Activated CD4-positive, alpha-beta memory T cell treated with anti-CD3 and anti-CD28 coated beads, Interleukin-2, amount 10 ng/mL, durations not matched to agents 7 days and 5 days (primary cell): ENCODE measurements around the gene PRPF39. TPM values are rescaled to one million over a fixed set of nuclear protein-coding genes. Genes with fewer than 3 reads are reported as not detected.
A peak's percentile ranks its signal among the peaks of the same experiment; 100 is the strongest.

Source experiments
- CTCF ChIA-PET: fragments of 350-600 bp; sonication (Branson Sonifier 250); formaldehyde crosslinking; loops from one replicate; lab custom pipeline; 2021; ENCODE audit warnings: antibody characterized with exemption, inconsistent platforms; lab: Charles Lee
- POLR2A ChIA-PET: fragments of 350-600 bp; sonication (Branson Sonifier 250); formaldehyde crosslinking; loops from one replicate; lab custom pipeline; 2021; ENCODE audit warnings: antibody characterized with exemption; lab: Charles Lee
- DNase-seq: peaks from one replicate; pipeline ENCODE4 v3.0.0-alpha.2; 2020
- H3K27ac Mint-ChIP-seq: one replicate; pipeline ENCODE4 v1.8.0; 2021; ENCODE audit warnings: mild to moderate bottlenecking, mixed read lengths
- H3K27me3 Mint-ChIP-seq: one replicate; pipeline ENCODE4 v1.8.0; 2021; ENCODE audit warnings: mixed read lengths
- H3K36me3 Mint-ChIP-seq: one replicate; pipeline ENCODE4 v1.8.0; 2021; ENCODE audit warnings: low read depth, mixed read lengths
- H3K4me1 Mint-ChIP-seq: one replicate; pipeline ENCODE4 v1.8.0; 2021; ENCODE audit warnings: mixed read lengths
- H3K4me3 Mint-ChIP-seq: one replicate; pipeline ENCODE4 v1.8.0; 2021; ENCODE audit warnings: mild to moderate bottlenecking, mixed read lengths
- H3K9me3 Mint-ChIP-seq: one replicate; pipeline ENCODE4 v1.8.0; 2021; ENCODE audit warnings: mixed read lengths
- total RNA-seq, 2 experiments: library from RNA; stranded (reverse); gene quantifications; one replicate each; pipeline ENCODE4 v1.2.3, GENCODE V29; 2021

PRPF39 gene
- total RNA-seq, 2 experiments from 2014 or later: 35.6 to 42.7 TPM

DNA sequence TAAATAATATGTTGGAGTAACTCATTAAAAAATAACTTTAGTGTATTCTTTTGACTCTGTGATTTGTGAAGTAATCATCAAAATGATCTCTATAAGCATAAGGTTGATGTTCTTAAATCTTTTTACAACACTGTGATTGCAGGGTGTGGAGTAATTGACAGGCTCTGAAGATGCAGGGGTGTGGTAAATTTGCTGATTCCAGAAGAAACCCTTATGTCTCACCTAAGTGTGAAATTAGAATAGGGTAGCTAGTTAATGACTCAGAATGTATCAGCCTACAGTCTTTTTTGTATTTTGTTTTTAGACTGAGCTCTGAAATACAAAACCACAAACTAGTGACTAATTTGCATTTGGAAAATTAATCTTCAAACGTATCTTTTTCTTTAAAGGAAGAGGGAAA, 5.9 kb downstream of the PRPF39 start:
- Mint-ChIP-seq H3K4me3 (no peak overlapping the region), H3K4me1 (peaks cover 69% of the 10 kb centered on the region), H3K36me3 (peaks cover 27% of the 10 kb centered on the region), H3K27ac (peak overlapping the region; percentile 56), H3K9me3 (no peaks in the 10 kb centered on the region), H3K27me3 (no peaks in the 10 kb centered on the region)
- ChIA-PET CTCF (interaction anchor here (1.5 kb wide), 1 partner anchor 129 kb away, joined by 3 read pairs; no protein-coding TSS in a partner anchor), POLR2A (interaction anchor here (1.6 to 2.2 kb wide), 2 partner anchors 27 to 127 kb away, joined by 4 to 11 read pairs; partner anchors contain the start of genes KLHL28 and TOGARAM1)
- no peak for DNase-seq

DNA sequence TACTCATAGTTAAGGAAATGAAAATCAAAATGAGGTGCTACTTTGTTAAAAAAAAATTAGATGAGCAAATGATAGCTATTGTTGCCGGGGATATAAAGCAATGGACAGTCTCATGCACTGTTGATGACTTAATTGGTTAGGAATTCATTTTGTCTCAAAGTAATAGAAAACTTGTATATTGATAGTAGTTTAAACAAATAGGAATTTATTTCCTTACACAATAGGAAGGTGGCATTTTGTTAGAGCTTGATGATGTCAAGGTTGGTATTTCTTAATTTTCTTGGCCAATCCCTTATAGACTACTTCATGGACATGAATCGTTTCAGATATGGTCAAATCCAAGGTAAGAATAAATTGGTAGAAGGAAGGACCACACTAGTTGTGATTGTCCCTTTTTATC, 7.8 kb downstream of the PRPF39 start:
- no peaks in the 10 kb centered on the region for H3K9me3 Mint-ChIP-seq
- H3K36me3 Mint-ChIP-seq: peaks cover 39% of the 10 kb centered on the region
- ChIA-PET CTCF (no interaction called here), POLR2A (interaction anchor here (1.0 kb wide), 1 partner anchor 162 kb away, joined by 4 read pairs; no protein-coding TSS in a partner anchor)
- no peaks in the 10 kb centered on the region for H3K27me3 Mint-ChIP-seq
- DNase-seq: no peak
- no peak overlapping the region for H3K27ac Mint-ChIP-seq
- no peak overlapping the region for H3K4me3 Mint-ChIP-seq
- peaks cover 54% of the 10 kb centered on the region for H3K4me1 Mint-ChIP-seq

DNA sequence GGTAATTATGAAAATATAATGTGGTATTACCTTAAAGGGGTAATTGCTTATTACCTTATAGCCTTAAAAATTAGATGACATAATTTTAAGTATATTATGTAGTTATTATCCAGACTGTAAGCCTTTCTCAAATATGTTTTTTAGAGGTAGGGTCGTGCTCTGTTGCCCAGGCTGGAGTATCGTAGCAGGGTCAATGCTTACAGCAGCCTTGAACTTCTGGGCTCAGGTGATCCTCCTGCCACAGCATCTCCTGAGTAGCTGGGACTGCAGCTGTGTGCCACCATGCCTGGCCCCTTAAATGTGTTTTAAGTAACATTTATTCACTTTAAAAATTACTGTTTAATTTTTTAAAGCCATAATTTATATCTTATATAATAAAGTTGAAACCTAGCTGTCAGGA, 10.4 kb downstream of the PRPF39 start:
- Mint-ChIP-seq H3K27me3 (no peaks in the 10 kb centered on the region), H3K36me3 (peaks cover 56% of the 10 kb centered on the region)

DNA sequence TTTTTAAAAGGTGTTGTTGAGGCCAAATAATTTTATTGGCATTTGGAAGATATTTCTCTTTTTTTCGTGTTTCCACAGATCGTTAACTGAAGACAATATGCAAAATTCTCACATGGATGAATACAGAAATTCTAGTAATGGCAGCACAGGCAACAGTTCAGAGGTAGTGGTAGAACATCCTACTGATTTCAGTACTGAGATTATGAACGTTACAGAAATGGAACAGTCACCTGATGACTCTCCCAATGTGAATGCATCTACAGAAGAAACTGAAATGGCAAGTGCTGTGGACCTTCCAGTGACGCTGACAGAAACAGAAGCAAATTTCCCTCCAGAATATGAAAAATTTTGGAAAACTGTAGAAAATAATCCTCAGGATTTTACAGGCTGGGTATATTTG, 11.2 kb downstream of the PRPF39 start:
- Mint-ChIP-seq H3K9me3 (no peaks in the 10 kb centered on the region), H3K27me3 (no peaks in the 10 kb centered on the region), H3K27ac (no peak overlapping the region), H3K4me1 (peaks cover 22% of the 10 kb centered on the region), H3K4me3 (no peak overlapping the region), H3K36me3 (peaks cover 63% of the 10 kb centered on the region)
- CTCF ChIA-PET: no interaction called here
- POLR2A ChIA-PET: interaction anchor here (1.7 kb wide), 1 partner anchor 11 kb away, joined by 8 read pairs; no protein-coding TSS in a partner anchor
- no peak for DNase-seq

More for the DNA sequence above, 10.4 kb downstream of the PRPF39 start:
- H3K4me3 Mint-ChIP-seq: no peak overlapping the region
- no peak overlapping the region for H3K27ac Mint-ChIP-seq
- no peak for DNase-seq
- no peaks in the 10 kb centered on the region for H3K9me3 Mint-ChIP-seq
- ChIA-PET CTCF (no interaction called here), POLR2A (interaction anchor here (1.7 kb wide), 1 partner anchor 10 kb away, joined by 8 read pairs; no protein-coding TSS in a partner anchor)
- peaks cover 31% of the 10 kb centered on the region for H3K4me1 Mint-ChIP-seq

DNA sequence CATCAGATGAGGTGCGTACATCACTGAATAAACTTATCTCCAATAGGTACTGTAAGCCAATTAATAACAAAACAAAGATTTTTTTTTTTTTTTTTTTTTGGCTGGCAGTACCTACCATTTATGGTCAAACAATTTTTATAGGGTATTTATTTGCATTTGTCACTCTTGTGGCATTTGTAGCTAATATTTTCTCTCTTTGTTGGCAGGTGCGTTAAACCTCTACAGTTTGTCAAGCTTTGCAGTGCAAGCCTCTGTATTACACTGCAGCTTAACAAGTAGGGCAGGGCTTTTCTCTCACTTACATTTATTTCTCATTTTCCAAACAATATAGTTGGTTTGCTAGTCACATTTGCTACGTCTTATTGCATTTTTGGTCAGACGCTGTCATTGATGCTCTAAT, 12.3 kb downstream of the PRPF39 start:
- ChIA-PET CTCF (no interaction called here), POLR2A (no interaction called here)
- Mint-ChIP-seq H3K27me3 (no peaks in the 10 kb centered on the region), H3K4me1 (peaks cover 12% of the 10 kb centered on the region), H3K36me3 (peaks cover 71% of the 10 kb centered on the region), H3K9me3 (no peaks in the 10 kb centered on the region), H3K4me3 (no peak overlapping the region), H3K27ac (no peak overlapping the region)
- DNase-seq: no peak

DNA sequence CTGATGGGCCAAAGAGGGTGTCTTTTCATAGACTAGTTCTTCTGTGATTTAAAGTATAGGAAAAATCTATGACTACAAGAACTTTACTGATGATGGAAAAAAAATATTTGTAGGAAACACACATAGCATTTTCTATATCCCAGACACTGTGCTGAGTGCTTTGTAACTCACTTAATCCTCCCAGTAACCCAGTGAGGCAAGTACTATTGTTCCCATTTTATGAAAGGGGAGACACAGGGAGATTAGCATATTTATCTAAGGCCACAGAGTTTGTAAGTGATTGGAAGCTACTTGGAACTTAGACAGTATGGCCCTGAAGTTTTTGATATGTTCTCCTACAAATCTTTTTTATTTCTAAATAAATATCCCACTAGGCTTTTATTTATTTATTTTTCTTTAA, 19.9 kb downstream of the PRPF39 start:
- Mint-ChIP-seq H3K4me1 (no peaks in the 10 kb centered on the region), H3K4me3 (no peak overlapping the region), H3K36me3 (peaks cover 71% of the 10 kb centered on the region), H3K9me3 (no peaks in the 10 kb centered on the region), H3K27me3 (no peaks in the 10 kb centered on the region), H3K27ac (no peak overlapping the region)
- ChIA-PET POLR2A (no interaction called here), CTCF (no interaction called here)
- no peak for DNase-seq

DNA sequence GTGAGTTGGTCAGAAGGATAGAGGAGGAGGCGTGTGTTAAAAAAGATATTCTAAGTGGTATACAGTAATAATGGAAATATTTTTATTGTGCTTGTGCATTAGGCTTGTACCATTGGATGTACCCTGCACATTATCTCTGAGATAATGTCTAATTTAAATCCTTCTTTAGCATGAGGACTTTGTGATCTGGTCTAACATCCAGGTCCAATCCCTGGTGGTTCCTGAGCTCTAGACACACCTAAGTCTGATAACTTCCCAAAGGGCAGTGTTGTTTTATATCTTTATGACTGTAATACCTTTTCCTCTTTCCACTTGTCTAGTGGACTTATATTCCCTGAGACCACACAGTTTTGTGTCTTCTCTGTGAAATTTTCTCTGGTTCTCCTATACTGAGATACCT, 20.6 kb downstream of the PRPF39 start:
- Mint-ChIP-seq H3K36me3 (peaks cover 69% of the 10 kb centered on the region), H3K27me3 (no peaks in the 10 kb centered on the region), H3K4me1 (no peaks in the 10 kb centered on the region), H3K4me3 (no peak overlapping the region), H3K9me3 (no peaks in the 10 kb centered on the region), H3K27ac (no peak overlapping the region)
- ChIA-PET CTCF (no interaction called here), POLR2A (interaction anchor here (0.6 kb wide), 1 partner anchor 19 kb away, joined by 3 read pairs; no protein-coding TSS in a partner anchor)
- no peak for DNase-seq

DNA sequence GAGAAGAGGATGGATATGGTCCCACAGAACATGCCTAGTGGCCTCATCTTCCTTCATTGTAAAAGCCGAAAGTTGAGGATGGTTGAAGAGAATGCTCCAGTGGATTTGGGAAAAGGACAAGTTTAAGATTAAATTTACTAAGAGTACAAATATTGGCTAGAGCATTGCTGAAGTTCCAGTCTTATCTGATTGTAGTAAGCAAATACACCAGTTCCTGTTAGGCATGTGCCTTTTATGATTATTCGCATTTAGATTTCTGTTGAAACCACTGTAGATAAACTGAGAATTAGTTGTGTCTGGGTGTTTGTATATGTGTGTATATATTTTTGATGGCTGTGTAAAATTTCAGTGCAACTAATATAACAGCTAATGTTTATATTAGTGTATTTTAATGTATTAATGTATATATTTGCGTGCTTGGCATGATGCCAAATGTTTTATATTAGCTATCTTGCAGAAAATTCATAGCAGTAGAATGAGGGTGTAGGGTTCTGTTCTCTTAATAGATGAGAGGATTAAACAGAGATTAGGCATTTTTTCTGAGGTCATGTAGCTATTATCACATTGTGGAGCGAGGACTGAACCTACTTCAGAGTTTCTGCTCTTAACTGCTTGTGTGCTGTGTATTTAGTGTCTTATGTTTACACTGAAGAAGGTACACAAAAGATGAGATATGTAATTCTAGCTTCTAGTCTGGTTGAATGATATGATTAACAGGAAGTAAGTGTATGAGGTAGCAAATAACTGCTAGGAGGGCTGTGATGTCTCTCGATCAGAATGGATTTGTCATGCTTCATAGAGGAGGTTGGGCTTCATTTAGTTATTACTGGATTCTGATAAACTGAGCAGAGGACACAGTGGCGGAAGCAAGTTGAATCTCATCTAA, 29.2 kb downstream of the PRPF39 start:
- POLR2A ChIA-PET: interaction anchor here (0.8 to 1.5 kb wide), 4 partner anchors 18 to 28 kb away, joined by 3 to 7 read pairs (median 4); partner anchors contain the start of gene FANCM
- no peaks in the 10 kb centered on the region for H3K27me3 Mint-ChIP-seq
- CTCF ChIA-PET: no interaction called here
- peaks cover 54% of the 10 kb centered on the region for H3K36me3 Mint-ChIP-seq
- no peaks in the 10 kb centered on the region for H3K9me3 Mint-ChIP-seq
- peak overlapping the region; percentile 38 for H3K27ac Mint-ChIP-seq
- no peak for DNase-seq
- no peak overlapping the region for H3K4me3 Mint-ChIP-seq
- H3K4me1 Mint-ChIP-seq: peaks cover 10% of the 10 kb centered on the region

DNA sequence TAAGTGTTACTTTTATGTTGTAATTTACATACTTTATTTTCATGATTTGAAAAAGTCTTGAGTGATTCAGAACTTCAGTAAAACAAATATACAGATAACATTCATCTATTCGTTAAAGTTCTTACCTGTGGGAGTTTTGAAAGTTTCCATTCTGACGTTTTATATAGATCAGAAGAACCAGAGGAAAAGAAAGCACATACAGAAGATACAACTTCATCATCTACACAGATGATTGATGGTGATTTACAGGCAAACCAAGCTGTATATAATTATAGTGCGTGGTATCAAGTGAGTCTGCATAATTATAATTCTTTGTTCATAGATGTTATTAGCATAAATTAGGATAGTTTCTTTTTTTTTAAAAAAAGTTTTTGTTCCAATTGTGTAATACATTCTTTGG, 30.4 kb downstream of the PRPF39 start:
- Mint-ChIP-seq H3K27me3 (no peaks in the 10 kb centered on the region), H3K4me1 (peaks cover 10% of the 10 kb centered on the region), H3K36me3 (peaks cover 52% of the 10 kb centered on the region), H3K27ac (no peak overlapping the region), H3K9me3 (no peaks in the 10 kb centered on the region), H3K4me3 (no peak overlapping the region)
- CTCF ChIA-PET: no interaction called here
- no peak for DNase-seq
- POLR2A ChIA-PET: interaction anchor here (1.2 to 1.5 kb wide), 2 partner anchors 21 to 29 kb away, joined by 3 to 7 read pairs; no protein-coding TSS in a partner anchor

DNA sequence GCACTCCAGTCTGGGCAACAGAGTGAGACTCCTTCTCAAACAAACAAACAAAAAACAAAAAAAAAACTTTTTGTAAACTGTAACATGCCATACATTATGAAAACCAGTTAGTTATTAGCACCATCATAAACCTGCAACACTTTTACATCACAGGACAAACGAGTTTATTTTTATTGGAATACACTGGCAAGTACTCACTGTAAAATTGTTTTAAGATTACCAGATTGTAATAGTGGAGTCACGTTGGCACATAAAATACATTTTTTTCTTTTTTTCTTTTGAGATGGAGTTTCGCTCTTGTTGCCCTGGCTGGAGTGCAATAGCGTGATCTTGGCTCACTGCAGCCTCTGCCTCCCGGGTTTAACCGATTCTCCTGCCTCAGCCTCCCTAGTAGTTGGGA, 34.7 kb downstream of the PRPF39 start:
- no peak for DNase-seq
- Mint-ChIP-seq H3K4me3 (no peak overlapping the region), H3K9me3 (no peaks in the 10 kb centered on the region), H3K27me3 (no peaks in the 10 kb centered on the region), H3K4me1 (peaks cover 5% of the 10 kb centered on the region), H3K36me3 (peaks cover 61% of the 10 kb centered on the region), H3K27ac (no peak overlapping the region)
- CTCF ChIA-PET: no interaction called here
- POLR2A ChIA-PET: interaction anchor here (1.0 kb wide), 1 partner anchor 10 kb away, joined by 3 read pairs; no protein-coding TSS in a partner anchor

DNA sequence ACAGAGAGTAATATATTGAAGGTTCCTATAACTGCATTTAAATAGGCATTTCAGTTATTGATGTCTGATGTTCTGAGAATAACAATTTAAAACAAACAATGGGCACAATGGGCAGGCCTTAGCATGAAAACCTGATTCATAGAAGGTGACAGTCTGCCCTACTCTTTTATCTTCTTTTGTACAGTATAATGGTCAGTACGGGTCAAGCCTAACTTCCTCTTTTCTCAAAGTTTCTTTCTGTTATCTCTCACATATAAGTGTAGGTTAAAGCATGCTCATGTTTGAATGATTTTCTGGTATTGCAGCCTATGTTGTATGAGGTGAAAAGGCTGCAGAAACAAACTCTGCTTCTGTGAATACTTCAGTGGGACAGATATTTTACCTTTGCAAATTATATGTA, 36.2 kb downstream of the PRPF39 start:
- no peak overlapping the region for H3K27ac Mint-ChIP-seq

DNA sequence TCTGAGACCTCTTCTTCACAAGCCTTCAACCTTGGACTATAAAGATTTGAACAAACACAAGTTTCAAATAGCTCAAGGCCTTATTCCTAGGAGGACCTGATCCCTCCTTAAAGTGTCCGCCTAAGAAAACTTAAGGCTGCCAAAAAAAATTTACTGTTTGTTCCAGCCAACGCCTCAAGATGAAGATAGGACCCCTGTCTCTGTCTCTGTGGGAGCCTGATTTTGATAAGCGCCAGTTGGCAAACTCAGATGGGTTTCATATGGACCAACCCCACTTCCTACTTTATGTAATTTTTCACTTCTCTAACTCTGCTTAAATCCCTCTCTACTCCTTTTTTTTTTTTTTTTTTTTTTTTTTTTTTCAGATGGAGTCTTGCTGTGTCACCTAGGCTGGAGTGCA, 39.4 kb downstream of the PRPF39 start:
- H3K36me3 Mint-ChIP-seq: peaks cover 53% of the 10 kb centered on the region
- ChIA-PET CTCF (interaction anchor here (0.5 kb wide), 1 partner anchor 37 kb away, joined by 3 read pairs; no protein-coding TSS in a partner anchor), POLR2A (interaction anchor here (1.7 kb wide), 1 partner anchor 11 kb away, joined by 5 read pairs; the partner anchor contains the start of gene FKBP3)
- no peaks in the 10 kb centered on the region for H3K9me3 Mint-ChIP-seq
- no peak for DNase-seq
- H3K27ac Mint-ChIP-seq: no peak overlapping the region
- no peaks in the 10 kb centered on the region for H3K4me1 Mint-ChIP-seq
- no peaks in the 10 kb centered on the region for H3K27me3 Mint-ChIP-seq
- no peak overlapping the region for H3K4me3 Mint-ChIP-seq

More for the DNA sequence above, 36.2 kb downstream of the PRPF39 start:
- H3K4me3 Mint-ChIP-seq: no peak overlapping the region
- H3K9me3 Mint-ChIP-seq: no peaks in the 10 kb centered on the region
- DNase-seq: no peak
- no peaks in the 10 kb centered on the region for H3K27me3 Mint-ChIP-seq
- CTCF ChIA-PET: no interaction called here
- H3K4me1 Mint-ChIP-seq: peaks cover 1% of the 10 kb centered on the region
- H3K36me3 Mint-ChIP-seq: peaks cover 60% of the 10 kb centered on the region
- POLR2A ChIA-PET: no interaction called here

DNA sequence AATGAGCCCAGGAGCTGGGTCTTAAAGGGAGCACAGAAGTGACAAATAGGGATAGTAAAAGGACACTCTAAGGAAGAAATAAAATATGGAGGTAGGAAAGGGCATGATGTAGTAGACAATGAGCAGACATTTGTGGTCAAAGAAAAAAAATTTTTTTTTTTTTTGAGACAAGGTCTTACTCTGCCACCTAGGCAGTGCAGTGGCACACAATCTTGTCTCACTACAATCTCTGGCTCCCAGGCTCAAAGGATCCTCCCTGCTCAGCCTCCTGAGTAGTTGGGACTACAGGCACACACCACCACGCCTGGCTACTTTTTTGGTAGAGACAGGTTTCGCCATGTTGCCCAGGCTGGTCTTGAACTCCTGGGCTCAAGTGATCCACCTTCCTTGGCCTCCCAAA, 41.8 kb downstream of the PRPF39 start:
- CTCF ChIA-PET: no interaction called here
- POLR2A ChIA-PET: no interaction called here
- Mint-ChIP-seq H3K4me1 (peaks cover 4% of the 10 kb centered on the region), H3K36me3 (peaks cover 40% of the 10 kb centered on the region), H3K27me3 (no peaks in the 10 kb centered on the region), H3K9me3 (no peaks in the 10 kb centered on the region), H3K27ac (no peak overlapping the region), H3K4me3 (no peak overlapping the region)
- no peak for DNase-seq
